Calu3 (cell line): ENCODE measurements around the gene SMTN. TPM values are rescaled to one million over a fixed set of nuclear protein-coding genes. Genes with fewer than 3 reads are reported as not detected.

Experiments used
- BruUV-seq: library from RNA; stranded (reverse); fragments of 400-500 nt; replicated peaks from 2 replicates; lab custom pipeline; 2021; lab: Mats Ljungman, UMichigan
- CTCF ChIA-PET: fragments of 300-600 bp; sonication (Branson Sonifier 250); formaldehyde crosslinking; loops from one replicate; lab custom pipeline; 2022; ENCODE audit warnings: antibody characterized with exemption; lab: Charles Lee
- DNase-seq: peaks from one replicate; pipeline ENCODE4 v3.0.0; 2022
- H3K27ac Mint-ChIP-seq: one replicate; pipeline ENCODE4 v1.8.0; 2022; ENCODE audit warnings: mixed read lengths; ENCODE audit not compliant: unreplicated experiment
- H3K27me3 Mint-ChIP-seq: one replicate; pipeline ENCODE4 v1.8.0; 2022; ENCODE audit warnings: mixed read lengths; ENCODE audit not compliant: unreplicated experiment
- H3K36me3 Mint-ChIP-seq: one replicate; pipeline ENCODE4 v1.8.0; 2022; ENCODE audit warnings: mild to moderate bottlenecking, moderate library complexity, mixed read lengths; ENCODE audit not compliant: insufficient read depth, unreplicated experiment
- H3K4me1 Mint-ChIP-seq: one replicate; pipeline ENCODE4 v1.8.0; 2022; ENCODE audit warnings: mild to moderate bottlenecking, low read depth, mixed read lengths; ENCODE audit not compliant: unreplicated experiment
- H3K4me3 Mint-ChIP-seq: one replicate; pipeline ENCODE4 v1.8.0; 2022; ENCODE audit warnings: mild to moderate bottlenecking, low read depth, moderate library complexity, mixed read lengths; ENCODE audit not compliant: unreplicated experiment
- H3K9me3 Mint-ChIP-seq: one replicate; pipeline ENCODE4 v1.8.0; 2022; ENCODE audit warnings: low read depth, mixed read lengths; ENCODE audit not compliant: unreplicated experiment
- intact Hi-C: fragments of 100-400 bp; cut with micrococcal nuclease; formaldehyde crosslinking; loops from one replicate; pipeline ENCODE4 v1.10.0; 2022; ENCODE audit not compliant: unreplicated experiment
- total RNA-seq: library from RNA; stranded (reverse); gene quantifications from 2 replicates; pipeline ENCODE4 v1.2.3, GENCODE V29; 2022
- TF ChIP-seq, protein P1 (sequence below): fragments of 200-600 bp; IDR thresholded peaks from one replicate; pipeline ENCODE4 v1.8.0; 2022; ENCODE audit warnings: antibody characterized with exemption; ENCODE audit not compliant: unreplicated experiment

SMTN gene
- total RNA-seq, 1 experiment from 2014 or later, result 61.0 TPM

DNA sequence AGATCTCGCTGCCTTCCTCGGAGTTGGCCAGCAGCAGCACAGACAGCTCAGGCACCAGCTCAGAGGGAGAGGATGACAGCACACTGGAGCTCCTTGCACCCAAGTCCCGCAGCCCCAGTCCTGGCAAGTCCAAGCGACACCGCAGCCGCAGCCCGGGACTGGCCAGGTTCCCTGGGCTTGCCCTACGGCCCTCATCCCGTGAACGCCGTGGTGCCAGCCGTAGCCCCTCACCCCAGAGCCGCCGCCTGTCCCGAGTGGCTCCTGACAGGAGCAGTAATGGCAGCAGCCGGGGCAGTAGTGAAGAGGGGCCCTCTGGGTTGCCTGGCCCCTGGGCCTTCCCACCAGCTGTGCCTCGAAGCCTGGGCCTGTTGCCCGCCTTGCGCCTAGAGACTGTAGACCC is 52.8 kb downstream of the SMTN start:
- peaks cover 33% of the 10 kb centered on the region for H3K27me3 Mint-ChIP-seq
- H3K9me3 Mint-ChIP-seq, result no peaks in the 10 kb centered on the region
- H3K4me3 Mint-ChIP-seq, result no peak overlapping the region
- TF ChIP-seq, protein P1, sequence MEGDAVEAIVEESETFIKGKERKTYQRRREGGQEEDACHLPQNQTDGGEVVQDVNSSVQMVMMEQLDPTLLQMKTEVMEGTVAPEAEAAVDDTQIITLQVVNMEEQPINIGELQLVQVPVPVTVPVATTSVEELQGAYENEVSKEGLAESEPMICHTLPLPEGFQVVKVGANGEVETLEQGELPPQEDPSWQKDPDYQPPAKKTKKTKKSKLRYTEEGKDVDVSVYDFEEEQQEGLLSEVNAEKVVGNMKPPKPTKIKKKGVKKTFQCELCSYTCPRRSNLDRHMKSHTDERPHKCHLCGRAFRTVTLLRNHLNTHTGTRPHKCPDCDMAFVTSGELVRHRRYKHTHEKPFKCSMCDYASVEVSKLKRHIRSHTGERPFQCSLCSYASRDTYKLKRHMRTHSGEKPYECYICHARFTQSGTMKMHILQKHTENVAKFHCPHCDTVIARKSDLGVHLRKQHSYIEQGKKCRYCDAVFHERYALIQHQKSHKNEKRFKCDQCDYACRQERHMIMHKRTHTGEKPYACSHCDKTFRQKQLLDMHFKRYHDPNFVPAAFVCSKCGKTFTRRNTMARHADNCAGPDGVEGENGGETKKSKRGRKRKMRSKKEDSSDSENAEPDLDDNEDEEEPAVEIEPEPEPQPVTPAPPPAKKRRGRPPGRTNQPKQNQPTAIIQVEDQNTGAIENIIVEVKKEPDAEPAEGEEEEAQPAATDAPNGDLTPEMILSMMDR, result no peak
- H3K36me3 Mint-ChIP-seq, result no peaks in the 10 kb centered on the region
- H3K27ac Mint-ChIP-seq, result no peak overlapping the region
- intact Hi-C loops, result no loop called here
- peaks cover 14% of the 10 kb centered on the region for H3K4me1 Mint-ChIP-seq
- no peak for DNase-seq
- no TSS peak for BruUV-seq
- CTCF ChIA-PET, result no interaction called here

DNA sequence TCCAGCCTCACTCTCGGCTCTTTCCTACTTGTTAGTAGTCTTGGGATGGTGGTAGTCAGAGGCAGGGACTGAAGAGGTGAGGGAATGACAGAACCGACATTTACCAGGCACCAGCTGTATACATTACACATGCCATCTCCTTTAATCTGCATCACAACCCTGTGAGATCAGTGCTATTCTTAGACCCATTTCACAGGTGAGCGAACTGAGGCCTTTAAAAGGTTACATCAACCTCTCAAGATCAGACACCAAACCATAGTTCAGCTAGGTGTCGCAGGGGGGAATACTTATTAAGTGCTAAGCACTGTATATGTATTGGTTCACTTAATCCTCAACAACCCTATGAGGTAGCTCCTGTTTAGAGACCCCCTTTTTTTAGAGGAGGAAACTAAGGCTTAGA is 53.6 kb downstream of the SMTN start:
- H3K27ac Mint-ChIP-seq, result no peak overlapping the region
- CTCF ChIA-PET, result interaction anchor here (0.5 kb wide), 1 partner anchor 922 kb away, joined by 4 read pairs; no protein-coding TSS in a partner anchor
- no peak overlapping the region for H3K4me3 Mint-ChIP-seq
- peaks cover 14% of the 10 kb centered on the region for H3K4me1 Mint-ChIP-seq
- no peak for DNase-seq
- TF ChIP-seq, protein P1, result no peak
- H3K9me3 Mint-ChIP-seq, result no peaks in the 10 kb centered on the region
- BruUV-seq, result no TSS peak
- H3K27me3 Mint-ChIP-seq, result peaks cover 41% of the 10 kb centered on the region
- intact Hi-C loops, result no loop called here
- H3K36me3 Mint-ChIP-seq, result no peaks in the 10 kb centered on the region

DNA sequence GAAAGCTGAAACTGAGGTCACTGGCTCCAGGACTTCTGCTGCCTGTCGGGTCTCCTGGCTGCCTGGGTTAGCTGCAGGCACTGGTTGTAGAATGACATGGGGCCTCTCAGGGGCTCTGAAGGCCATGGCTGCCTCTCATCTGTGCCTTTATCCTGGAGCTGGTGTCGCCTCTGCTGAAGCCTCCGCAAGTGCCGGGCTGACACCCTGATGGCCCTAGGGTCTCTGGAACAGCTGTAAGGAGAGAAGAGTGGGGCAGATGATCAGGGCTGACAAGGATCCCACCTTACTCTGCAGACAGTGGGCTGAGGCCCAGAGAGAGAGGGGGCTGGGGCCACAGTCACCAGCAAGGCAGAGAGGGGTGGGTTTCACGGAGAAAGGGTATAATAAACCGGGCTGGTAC is 54.6 kb downstream of the SMTN start:
- BruUV-seq, result no TSS peak
- Mint-ChIP-seq H3K4me3 (no peak overlapping the region), H3K27me3 (peaks cover 51% of the 10 kb centered on the region), H3K4me1 (peaks cover 14% of the 10 kb centered on the region), H3K36me3 (no peaks in the 10 kb centered on the region), H3K27ac (no peak overlapping the region), H3K9me3 (no peaks in the 10 kb centered on the region)
- intact Hi-C loops, result no loop called here
- CTCF ChIA-PET, result interaction anchor here (0.5 kb wide), 1 partner anchor 73 kb away, joined by 5 read pairs; no protein-coding TSS in a partner anchor
- no peak for DNase-seq
- TF ChIP-seq, protein P1, result no peak

DNA sequence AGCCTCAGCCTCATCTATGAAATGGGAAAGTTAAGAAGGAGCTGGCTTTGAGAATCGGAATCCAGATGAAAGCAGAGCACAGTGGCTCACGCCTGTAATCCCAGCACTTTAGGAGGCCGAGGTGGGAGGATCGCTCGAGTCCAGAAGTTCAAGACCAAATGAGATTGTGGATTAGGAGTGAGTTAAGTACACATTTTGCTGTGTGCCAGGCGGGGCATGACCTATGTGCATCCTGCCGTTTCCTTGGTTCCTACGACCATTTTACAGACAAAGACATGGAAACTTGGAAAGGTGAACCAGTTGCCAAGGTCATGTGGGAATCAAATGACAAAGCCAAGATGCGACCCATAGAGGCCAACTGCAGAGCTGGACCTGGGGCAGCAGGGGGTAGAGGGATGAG is 55.0 kb downstream of the SMTN start:
- no TSS peak for BruUV-seq
- Mint-ChIP-seq H3K27me3 (peaks cover 56% of the 10 kb centered on the region), H3K9me3 (no peaks in the 10 kb centered on the region), H3K4me3 (no peak overlapping the region), H3K36me3 (no peaks in the 10 kb centered on the region), H3K4me1 (peaks cover 10% of the 10 kb centered on the region), H3K27ac (no peak overlapping the region)
- TF ChIP-seq, protein P1, result no peak
- intact Hi-C loops, result no loop called here
- DNase-seq, result no peak
- CTCF ChIA-PET, result interaction anchor here (0.5 kb wide), 1 partner anchor 72 kb away, joined by 5 read pairs; no protein-coding TSS in a partner anchor
